Adrenal gland (tissue), 12 donors: ENCODE measurements around the gene RNF215. TPM values are rescaled to one million over a fixed set of nuclear protein-coding genes. Genes with fewer than 3 reads are reported as not detected.

Experiments
- DNase-seq, 7 donors: peaks; one replicate each; pipeline ENCODE4 v3.0.0-alpha.2; 2019 to 2020
- H3K27ac ChIP-seq, 5 donors: fragments of 200-600 bp; sonication (generic) in 4 of 5; 1 replicate in 3 of 5; 2 replicates in 2 of 5; pipeline versions ENCODE4 v1.5.1 to v1.8.0; 2016 to 2020; ENCODE audit warnings: mild to moderate bottlenecking in 1 of 5
- H3K27me3 ChIP-seq: fragments of 200-600 bp; 2 replicates; pipeline ENCODE4 v1.8.0; 2021
- H3K36me3 ChIP-seq, 2 donors: fragments of 200-600 bp; replicated peaks in 1 of 2; 1 replicate in 1 of 2; 2 replicates in 1 of 2; pipeline versions ENCODE4 v1.5.1 to v1.8.0; 2018 to 2022
- H3K4me1 ChIP-seq, 2 donors: fragments of 200-600 bp; replicated peaks in 1 of 2; 1 replicate in 1 of 2; 2 replicates in 1 of 2; pipeline versions ENCODE4 v1.5.1 to v1.8.0; 2018 to 2021
- H3K4me3 ChIP-seq, 4 donors: fragments of 200-600 bp; sonication (generic) in 3 of 4; one replicate each; pipeline ENCODE4 v1.5.1; 2016 to 2018
- H3K9me3 ChIP-seq, 3 donors: fragments of 200-600 bp; sonication (generic) in 1 of 3; replicated peaks in 1 of 3; 1 replicate in 2 of 3; 2 replicates in 1 of 3; pipeline versions ENCODE4 v1.5.1 to v1.8.0; 2016 to 2021
- POLR2A ChIP-seq, 2 donors: fragments of 450-650 bp; IDR thresholded peaks; one replicate each; pipeline ENCODE4 v1.6.1; 2017; ENCODE audit warnings: antibody characterized with exemption in 2 of 2, mild to moderate bottlenecking in 2 of 2, moderate library complexity in 1 of 2
- WGBS, 4 donors: extraction: QIAGEN DNeasy Blood & Tissue Kit in 2 of 4; methylation state at CpG; one replicate each; pipeline versions ENCODE4 v1.1.5 to v1.1.7; 2013 to 2017; 5-methylcytosine and 5-hydroxymethylcytosine counted together
- intact Hi-C, 2 donors: fragments of 100-400 bp; cut with DNase I; formaldehyde crosslinking; loops; one replicate each; pipeline versions ENCODE4 v1.14.1 to v1.15.0; 2022 to 2023
- polyA plus RNA-seq, 3 donors: library from polyadenylated mRNA; stranded (reverse); fragments of 200-250 nt in 2 of 3; fragments of 350-450 nt in 1 of 3; fragmentation: Illumina TruSeq in 1 of 3; extraction: RNeasy Lipid Tissue Mini Kit (QIAGEN cat#74804) in 1 of 3; gene quantifications; one replicate each; pipeline ENCODE4 v1.2.3, GENCODE V29; 2013 to 2014
- total RNA-seq, 9 donors: library from RNA; depleted of rRNA in 4 of 9; stranded (reverse); fragments of >200 nt in 4 of 9; fragments of 120-200 nt in 1 of 9; fragmentation: NEBNext Ultra II Directional in 1 of 9; extraction: Animal tissue kit (Norgen Biotek cat#: 25700) in 1 of 9; gene quantifications; one replicate each; pipeline versions ENCODE4 v1.1.0 to v1.2.4, GENCODE V29; 2013 to 2023
- TF ChIP-seq, protein P1 (sequence below), 6 experiments: fragments of 450-650 bp in 4 of 6; fragments of 200-600 bp in 2 of 6; sonication (generic) in 1 of 6; IDR thresholded peaks; 1 replicate in 5 of 6; 2 replicates in 1 of 6; pipeline versions ENCODE4 v1.5.1 to v1.8.0; 2016 to 2021; ENCODE audit warnings: antibody characterized with exemption in 6 of 6, mild to moderate bottlenecking in 2 of 6, moderate library complexity in 1 of 6
- donor health status: healthy with polysubstance abuse.
- donor health status: Bipolar disorder and iron deficiency.
- donor health status: DM: yes; HTN: yes; CAD: no.
- donor health status: DM: no; HTN: no; CAD: no.
- donor health status: DM: no; HTN: no; CAD: no.
- donor health status: DM: yes; HTN: yes; CAD: no.

Gene RNF215
- total and polyA plus RNA-seq, 12 donors: 2.0 to 20.1 (median 12.1) TPM

GRCh38 chr22:30432096-30432495 lies 44.9 kb upstream of the RNF215 start:
- intact Hi-C loops: no loop called here
- Histone ChIP-seq H3K9me3 (no peaks in the 10 kb centered on the region), H3K27ac (no peak overlapping the region), H3K4me3 (no peak overlapping the region), H3K36me3 (no peaks in the 10 kb centered on the region), H3K27me3 (no peaks in the 10 kb centered on the region), H3K4me1 (no peaks in the 10 kb centered on the region)
- TF ChIP-seq, protein P1, sequence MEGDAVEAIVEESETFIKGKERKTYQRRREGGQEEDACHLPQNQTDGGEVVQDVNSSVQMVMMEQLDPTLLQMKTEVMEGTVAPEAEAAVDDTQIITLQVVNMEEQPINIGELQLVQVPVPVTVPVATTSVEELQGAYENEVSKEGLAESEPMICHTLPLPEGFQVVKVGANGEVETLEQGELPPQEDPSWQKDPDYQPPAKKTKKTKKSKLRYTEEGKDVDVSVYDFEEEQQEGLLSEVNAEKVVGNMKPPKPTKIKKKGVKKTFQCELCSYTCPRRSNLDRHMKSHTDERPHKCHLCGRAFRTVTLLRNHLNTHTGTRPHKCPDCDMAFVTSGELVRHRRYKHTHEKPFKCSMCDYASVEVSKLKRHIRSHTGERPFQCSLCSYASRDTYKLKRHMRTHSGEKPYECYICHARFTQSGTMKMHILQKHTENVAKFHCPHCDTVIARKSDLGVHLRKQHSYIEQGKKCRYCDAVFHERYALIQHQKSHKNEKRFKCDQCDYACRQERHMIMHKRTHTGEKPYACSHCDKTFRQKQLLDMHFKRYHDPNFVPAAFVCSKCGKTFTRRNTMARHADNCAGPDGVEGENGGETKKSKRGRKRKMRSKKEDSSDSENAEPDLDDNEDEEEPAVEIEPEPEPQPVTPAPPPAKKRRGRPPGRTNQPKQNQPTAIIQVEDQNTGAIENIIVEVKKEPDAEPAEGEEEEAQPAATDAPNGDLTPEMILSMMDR (IDR thresholded peaks at IDR 0.05): no peak
- no peak for TF ChIP-seq POLR2A (IDR thresholded peaks at IDR 0.05)
- DNase-seq: no peak
- WGBS, 4 donors: 91 to 100% (median 93%) methylated on average over 1 to 4 of the region's 4 CpGs

- no peak for DNase-seq
- Histone ChIP-seq H3K9me3 (no peaks in the 10 kb centered on the region), H3K36me3 (no peaks in the 10 kb centered on the region), H3K4me1 (peaks cover 0 to 7% of the 10 kb centered on the region in 2 donors), H3K27ac (no peak overlapping the region), H3K27me3 (no peaks in the 10 kb centered on the region), H3K4me3 (no peak overlapping the region)
- intact Hi-C loops: no loop called here
- 75 to 90% (median 78%) methylated on average over 4 of the region's 4 CpGs for WGBS, 4 donors
- TF ChIP-seq, protein P1 (IDR thresholded peaks at IDR 0.05): no peak
- no peak for TF ChIP-seq POLR2A (IDR thresholded peaks at IDR 0.05)
These were observed 43.7 kb upstream of the RNF215 start for GRCh38 chr22:30430933-30431332.

- Histone ChIP-seq H3K9me3 (no peaks in the 10 kb centered on the region), H3K36me3 (no peaks in the 10 kb centered on the region), H3K27me3 (no peaks in the 10 kb centered on the region), H3K4me3 (no peak overlapping the region), H3K27ac (no peak overlapping the region), H3K4me1 (peaks cover 0 to 16% of the 10 kb centered on the region in 2 donors)
- no peak for TF ChIP-seq POLR2A (IDR thresholded peaks at IDR 0.05)
- TF ChIP-seq, protein P1 (IDR thresholded peaks at IDR 0.05): no peak
- intact Hi-C loops: no loop called here
- 61 to 66% (median 63%) methylated on average over 4 of the region's 4 CpGs for WGBS, 4 donors
- DNase-seq: no peak
These were observed 42.7 kb upstream of the RNF215 start for GRCh38 chr22:30429887-30430286.

GRCh38 chr22:30427871-30428270 lies 40.7 kb upstream of the RNF215 start:
- Histone ChIP-seq H3K27ac (no peak overlapping the region), H3K4me3 (no peak overlapping the region), H3K36me3 (no peaks in the 10 kb centered on the region), H3K4me1 (peaks cover 9 to 24% of the 10 kb centered on the region in 2 donors), H3K9me3 (no peaks in the 10 kb centered on the region), H3K27me3 (no peaks in the 10 kb centered on the region)
- intact Hi-C loops: no loop called here
- TF ChIP-seq, protein P1 (IDR thresholded peaks at IDR 0.05): no peak
- TF ChIP-seq POLR2A (IDR thresholded peaks at IDR 0.05): no peak
- WGBS, 4 donors: 95 to 100% (median 100%) methylated on average over 1 of the region's 1 CpG; no CpG with 5 or more reads in 1 of the 4 donors
- DNase-seq: no peak
